HG03520 (cell line): Measurements from ENCODE around the gene CCDC102B.
"Not testable (repeated sequence)": the region's sequence is repeated elsewhere in the genome, so short reads cannot be mapped to it uniquely, and the experiment has no call there.

Experiments
- ATAC-seq: cut with Tn5 transposase; IDR thresholded peaks from one replicate; pipeline ENCODE4 v1.9.1; 2021; ENCODE audit warnings: mild to moderate bottlenecking, moderate library complexity; ENCODE audit not compliant: unreplicated experiment

Gene CCDC102B

DNA sequence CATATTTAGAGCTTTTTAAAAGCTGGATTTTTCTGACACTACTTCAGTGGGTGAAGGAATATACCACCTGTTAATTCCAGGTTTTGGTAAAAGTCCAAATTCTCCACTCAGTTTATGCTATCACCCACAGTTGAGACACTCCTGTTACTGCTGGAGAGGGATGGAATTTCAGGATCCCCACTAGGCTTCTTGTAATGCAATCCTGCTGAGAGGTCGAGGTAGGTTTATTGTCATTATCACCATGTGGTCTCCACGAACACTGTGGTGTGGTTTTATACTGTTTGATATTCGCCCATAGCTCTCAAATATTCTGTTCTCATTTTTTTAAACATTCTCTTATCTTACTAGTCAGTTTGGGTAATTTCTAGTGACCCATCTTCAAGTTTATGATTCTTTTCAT, 167.9 kb downstream of the CCDC102B start:
- ATAC-seq = no peak

DNA sequence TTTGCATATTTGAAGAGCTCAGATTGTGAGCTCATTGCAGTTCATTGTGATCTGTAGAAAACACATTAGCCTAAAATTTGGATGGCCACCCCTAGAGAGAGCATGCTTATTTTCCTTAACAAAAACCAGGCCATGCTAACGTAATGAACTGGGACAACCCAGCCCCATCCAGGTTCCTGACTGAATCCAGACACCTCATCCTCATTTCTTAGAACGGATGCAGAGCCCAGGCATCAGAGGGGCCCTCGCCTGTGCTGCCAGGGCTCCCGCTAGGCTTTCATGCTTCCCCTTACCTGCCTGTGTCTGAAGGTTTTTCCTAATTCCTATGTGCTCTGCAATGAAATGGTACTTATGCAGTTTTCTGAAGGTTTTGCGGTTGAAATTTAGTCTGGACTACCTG, 171.1 kb downstream of the CCDC102B start:
- ATAC-seq = no peak

DNA sequence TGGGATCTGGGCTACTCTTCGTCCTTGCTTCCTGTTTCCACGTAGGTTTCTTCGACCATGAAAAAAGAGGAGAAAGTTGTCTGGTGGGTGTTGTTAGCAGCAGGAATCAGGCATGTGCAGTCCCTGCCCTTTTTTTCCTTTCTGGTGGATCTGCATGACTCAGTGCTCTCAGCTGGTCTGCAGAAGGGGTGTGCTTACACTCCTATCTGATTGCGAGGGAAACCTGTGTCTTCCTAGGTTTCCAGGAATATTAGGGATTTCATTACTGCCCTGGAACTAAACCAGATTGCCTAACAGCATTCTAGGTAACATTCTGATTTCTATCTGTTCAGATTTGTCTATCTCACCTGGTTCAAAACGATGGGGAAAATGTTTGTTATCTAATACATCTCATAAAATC, 174.3 kb downstream of the CCDC102B start:
- ATAC-seq = no peak

DNA sequence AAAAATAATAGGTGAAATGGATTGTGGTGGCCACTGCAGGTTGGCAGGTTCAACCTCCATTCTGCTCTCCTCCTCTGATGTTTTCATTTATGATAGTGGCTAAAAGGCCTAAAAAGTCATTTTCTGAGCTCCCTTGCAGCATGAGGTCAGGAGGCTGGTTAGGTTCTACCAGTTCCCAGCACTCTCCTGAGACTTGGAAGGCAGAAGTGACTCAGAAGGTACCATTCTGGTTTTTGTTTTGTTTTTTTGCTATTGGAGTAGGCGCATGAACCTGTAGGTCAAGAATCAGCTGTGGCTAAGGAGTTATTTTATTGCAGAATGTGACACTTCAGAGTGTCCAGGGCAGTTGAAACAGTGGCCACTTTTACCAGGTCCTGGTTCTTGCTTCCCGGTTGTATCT, 181.9 kb downstream of the CCDC102B start:
- no peak for ATAC-seq

DNA sequence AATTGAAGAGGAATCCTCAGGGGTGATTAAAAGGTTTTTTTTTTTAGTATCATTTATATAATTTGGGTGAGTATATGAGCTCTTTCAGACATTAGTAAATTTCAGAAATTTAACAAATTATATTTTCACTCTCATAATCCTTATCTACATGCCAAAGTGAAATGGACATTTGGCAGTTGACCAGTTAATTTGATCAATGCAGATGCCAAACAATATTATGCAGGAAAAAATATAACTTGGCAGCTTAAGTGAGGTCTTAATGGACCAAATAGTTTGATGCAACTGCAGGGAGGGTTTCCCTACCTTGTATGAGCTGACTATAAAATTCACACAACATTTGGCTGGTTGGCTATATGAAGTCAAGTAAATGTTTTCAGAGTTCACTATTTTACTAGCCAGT, 185.2 kb downstream of the CCDC102B start:
- no peak for ATAC-seq

DNA sequence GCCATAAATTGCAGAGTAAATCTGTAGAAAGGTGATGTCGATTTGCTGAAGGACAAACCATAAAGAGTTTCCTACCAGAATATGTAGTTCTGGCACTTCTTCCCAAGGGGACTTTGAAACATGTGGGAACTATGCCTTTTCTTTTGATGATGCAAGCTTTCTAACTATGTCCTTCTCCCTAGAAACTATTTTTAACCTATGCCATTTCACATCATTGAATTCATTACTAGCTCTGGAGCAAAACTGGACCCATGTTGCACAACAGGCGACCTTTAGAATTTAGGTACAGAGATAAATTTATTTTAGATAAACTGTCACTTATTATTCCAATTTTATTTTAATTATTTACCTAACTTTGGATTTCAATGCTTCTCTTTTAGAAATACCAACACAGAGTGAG, 186.5 kb downstream of the CCDC102B start:
- no peak for ATAC-seq

DNA sequence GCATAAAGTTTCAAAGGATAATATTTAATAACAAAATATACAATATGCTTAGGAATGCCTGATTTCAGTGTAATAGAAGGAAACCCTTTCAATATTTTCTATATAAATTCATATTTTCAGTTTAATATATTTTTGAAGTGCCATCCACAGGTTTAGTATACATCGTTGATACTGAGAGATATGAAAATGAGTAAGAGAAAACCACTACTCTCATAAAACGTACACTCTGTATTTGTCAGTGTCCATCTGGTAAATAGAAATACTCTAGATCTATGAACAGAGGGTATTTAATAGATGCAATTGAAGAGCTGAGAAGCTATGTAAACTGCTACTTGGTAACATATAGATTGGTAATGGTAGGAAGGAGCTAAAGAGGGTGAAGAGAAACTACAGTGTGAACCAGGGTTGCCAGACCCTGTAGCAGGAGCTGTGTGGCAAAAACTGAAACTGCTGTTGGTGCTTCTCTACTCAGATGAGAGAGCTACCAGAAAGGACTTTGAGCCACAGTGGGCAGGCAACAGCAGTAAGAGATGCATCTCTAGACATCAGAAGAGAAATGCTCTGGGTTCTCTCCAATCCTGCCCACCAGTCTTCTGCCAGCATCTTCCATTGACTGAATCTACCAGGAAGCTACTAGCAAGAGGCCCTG, 187.4 kb downstream of the CCDC102B start:
- no peak for ATAC-seq

DNA sequence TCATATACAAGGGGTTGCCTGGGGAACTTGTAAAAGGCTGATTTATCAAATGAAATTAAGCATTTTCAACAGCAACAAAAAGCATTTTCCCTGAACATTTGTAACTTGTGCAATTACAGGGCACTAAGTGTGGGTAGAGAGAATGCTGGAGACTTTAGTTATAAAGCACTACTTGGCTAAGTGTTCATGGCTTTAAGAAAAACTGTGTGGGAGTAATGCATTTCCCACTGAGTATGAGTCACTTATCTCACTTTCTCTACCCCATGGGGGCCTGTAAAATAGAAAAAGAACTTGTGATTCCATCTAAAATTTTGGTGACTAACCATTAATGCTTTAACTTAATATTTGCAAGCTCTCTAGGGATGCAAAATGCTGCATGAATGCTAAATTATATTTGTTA, 193.4 kb downstream of the CCDC102B start:
- ATAC-seq = peak; percentile 62

DNA sequence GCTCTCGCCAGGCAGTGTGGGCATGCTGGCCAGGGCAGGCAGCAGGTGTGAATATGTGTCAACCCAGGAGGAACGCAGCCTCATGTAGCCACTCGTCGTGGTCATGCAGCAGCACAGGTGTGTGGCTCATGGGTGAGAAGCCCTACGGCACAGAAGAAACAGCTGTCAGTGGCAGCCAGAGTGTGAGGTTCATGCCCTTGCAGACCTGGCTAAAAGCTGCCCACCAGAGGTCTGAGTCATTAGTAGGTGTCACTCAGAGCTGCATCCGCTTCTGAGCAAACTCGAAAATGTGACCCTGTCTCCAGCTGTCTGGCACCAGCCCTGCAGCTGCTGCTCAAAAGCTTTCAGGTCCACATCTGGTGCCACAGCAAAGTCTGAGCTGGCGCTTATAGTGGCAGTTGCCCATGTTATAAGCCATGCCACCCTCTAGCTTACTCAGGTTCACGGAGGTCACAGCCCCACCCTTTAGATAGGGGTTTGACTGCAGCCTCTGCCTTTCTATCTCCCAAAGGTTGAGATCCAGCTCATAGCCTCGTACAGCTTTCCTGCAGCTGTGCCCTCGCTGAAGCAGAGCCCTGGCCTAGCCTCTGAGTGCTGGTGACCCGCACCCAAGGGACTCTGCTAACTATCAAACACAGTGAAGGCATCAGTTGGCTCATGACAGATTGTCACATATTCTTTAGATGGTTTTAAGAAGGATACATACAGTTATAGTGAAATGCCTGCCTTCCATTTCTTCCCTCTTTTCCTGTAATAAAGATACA, 195.0 kb downstream of the CCDC102B start:
- peak; percentile 72 for ATAC-seq

DNA sequence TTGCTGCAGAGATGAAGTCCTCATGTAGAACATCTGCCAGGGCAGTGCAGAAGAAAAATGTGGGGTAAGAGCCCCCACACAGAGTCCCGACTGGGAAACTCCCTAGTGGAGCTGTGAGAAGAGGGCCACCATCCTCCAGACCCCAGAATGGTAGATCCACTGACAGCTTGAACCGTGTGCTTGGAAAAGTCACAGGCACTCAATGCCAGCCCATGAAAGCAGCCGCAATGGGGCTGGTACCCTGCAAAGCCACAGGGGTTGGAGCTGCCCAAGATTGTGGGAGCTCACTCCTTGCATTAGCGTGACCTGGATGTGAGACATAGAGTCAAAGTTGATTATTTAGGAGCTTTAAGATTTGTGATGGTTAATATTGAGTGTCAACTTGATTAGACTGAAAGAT, 197.8 kb downstream of the CCDC102B start:
- no peak for ATAC-seq

DNA sequence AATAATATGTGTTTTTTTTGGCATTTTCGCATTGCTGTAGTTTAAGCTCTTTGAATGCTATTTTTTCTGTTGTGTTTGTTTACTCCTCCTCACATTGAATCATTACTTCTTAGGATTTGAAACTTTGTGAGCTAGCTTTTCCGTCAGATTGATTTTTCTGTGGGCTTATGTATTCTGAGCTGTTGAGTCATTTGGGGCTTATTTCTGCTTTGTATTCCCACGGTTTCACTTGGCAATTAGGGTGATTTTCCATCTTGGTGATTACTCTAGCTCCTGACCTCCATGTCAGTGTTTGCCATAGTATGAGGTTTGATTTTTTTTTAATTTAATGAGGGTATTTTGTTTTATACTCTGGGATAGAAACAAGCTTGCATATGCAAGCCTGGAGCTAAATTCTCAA, 200.0 kb downstream of the CCDC102B start:
- ATAC-seq = no peak

DNA sequence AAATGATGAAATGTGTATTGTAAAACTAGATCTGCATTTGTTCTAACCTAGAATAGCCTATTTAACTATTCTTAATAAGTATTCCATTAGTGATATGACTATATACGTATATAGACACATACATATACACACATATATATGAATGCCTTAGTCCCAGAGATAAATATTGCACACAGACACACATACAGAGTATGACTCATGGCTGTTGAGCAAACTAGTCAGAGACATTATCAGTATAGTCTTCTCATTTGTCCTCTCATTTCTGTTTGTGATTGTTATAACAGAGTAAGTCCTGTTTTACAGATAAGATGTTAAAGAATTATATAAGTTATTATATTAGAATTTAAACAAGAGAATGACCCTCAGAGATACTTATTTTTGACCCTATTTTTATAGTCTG, 202.5 kb downstream of the CCDC102B start:
- no peak for ATAC-seq

DNA sequence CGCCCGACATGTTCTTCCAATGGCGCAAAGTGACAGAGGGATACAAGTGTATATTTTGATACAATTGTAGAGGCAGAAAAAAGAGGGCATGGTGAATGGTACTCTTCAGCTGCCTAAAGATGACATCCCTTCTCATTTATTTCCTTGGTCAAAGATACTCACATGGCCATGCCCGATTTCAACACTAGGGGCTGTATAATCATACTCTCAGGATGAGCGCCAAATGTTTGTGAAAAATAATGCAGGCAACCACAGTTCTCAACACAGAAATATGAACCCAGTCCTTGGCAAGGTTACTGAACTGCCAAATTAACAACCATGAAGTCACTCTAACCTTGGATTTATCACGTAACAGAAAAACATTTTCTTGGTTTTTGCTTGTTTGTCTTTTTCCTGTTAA, 204.4 kb downstream of the CCDC102B start:
- peak; percentile 60 for ATAC-seq

DNA sequence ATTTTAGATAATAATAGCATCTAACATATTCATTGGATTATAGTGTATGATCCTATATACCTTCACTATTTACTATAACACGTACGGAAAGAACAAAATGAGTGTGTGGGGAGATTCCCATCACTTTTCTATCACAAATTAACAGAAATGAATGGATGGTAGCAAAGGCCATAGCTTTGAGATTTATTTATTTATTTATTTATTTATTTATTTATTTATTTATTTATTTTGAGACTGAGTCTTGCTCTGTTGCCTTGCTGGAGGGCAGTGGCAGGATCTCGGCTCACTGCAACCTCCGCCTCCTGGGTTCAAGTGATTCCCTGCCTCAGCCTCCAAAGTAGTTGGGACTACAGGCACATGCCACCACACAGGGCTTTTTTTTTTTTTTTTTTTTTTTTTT, 208.3 kb downstream of the CCDC102B start:
- not testable (repeated sequence) for ATAC-seq

DNA sequence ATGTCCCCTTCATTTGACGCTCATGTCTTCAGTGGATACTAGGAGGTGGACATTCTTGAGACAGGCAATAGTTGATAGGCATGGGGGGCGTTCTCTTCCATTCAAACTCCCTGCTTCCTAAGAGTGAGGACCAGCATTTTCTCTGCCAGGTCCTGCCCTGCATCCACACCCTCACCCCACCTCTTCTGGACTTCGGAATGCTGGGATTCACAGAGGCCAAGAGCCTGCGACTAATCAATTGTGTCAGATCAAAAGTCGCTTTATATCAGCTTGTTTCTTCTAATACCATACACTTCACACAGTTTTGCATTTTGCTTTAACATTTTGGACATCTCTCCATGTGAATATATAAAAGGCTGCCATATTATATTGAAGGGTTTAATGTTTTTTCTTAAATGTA, 210.7 kb downstream of the CCDC102B start:
- ATAC-seq = no peak

DNA sequence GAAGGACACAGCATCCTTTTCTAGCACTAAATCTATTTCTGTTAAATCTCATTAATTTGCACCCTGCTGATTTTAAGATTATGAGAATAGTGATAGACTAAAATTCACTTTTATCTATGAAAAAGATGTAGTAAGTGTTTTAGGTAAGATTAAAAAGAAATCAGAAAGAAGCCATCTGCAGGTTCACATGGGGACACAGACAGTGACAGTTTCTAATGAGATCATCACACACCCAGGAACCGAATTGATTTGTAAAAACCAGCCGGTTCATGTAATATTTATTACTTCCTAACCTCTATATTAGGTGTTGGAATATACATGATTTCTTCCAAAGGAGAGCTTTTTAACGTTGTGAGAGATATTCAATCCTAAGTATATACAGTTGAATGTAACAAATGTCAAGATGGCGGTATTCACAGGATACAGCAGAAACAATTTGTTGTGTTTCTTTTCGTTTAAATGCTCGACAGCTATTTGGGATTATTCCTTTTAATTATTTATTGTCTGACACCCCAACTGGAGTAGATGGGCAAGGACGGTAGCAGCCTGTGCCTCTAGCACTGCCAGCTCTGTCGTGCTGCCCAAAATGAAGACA, 223.4 kb downstream of the CCDC102B start:
- no peak for ATAC-seq

DNA sequence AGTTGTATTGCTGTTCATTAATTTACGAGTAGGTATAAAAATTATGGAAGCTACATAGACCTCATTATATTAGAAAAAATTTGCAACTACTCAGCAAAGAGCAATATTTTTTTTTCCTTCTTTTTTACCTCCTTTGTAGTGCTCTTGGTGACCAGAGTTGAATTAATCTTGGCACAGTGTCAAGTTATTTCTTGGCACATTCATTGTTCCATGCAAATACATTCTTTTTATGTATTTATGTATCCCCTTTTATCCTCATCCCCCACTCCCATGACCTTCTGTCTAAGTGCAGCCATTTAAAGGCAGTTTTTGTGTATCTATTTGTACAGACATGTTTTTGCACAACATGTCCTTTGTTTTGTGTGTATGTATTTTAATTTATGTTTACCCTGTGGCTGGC, 224.5 kb downstream of the CCDC102B start:
- ATAC-seq = no peak

DNA sequence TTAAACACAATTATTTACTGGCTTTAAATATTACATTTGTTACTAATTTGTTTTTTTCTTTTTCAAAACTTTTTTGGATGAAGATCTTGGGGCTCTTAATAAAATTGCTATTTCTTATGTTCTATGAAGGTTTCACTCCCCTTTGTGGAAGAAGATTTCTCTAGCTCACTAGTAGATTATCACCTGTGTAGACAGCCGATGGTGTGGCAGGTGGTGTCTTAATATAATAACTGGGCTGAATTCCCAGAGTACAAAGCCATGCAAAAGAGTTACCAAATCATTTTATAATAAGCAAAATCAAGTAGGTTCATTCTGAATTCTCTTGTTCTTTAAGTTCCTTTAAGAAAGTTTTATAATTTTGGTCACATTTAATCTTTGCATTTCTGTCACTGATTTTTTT, 233.7 kb downstream of the CCDC102B start:
- no peak for ATAC-seq

DNA sequence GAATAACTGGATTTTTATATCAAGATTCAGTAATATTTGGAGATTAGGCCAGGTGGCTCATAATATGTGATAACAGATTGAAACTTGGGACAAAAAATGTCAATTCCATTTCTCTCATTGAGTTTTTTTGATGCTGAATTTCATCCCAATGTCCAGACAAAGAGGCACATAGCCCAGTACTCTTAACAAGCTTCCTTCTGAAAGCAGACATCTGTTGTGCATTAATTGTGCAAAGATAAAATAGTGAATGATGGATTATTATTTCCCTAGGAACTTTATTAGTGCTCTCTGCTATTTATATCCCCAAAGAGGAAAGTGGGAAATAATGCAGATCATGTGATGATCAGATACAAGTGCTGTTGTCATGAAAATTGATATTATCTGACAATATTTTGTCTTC, 234.1 kb downstream of the CCDC102B start:
- no peak for ATAC-seq

DNA sequence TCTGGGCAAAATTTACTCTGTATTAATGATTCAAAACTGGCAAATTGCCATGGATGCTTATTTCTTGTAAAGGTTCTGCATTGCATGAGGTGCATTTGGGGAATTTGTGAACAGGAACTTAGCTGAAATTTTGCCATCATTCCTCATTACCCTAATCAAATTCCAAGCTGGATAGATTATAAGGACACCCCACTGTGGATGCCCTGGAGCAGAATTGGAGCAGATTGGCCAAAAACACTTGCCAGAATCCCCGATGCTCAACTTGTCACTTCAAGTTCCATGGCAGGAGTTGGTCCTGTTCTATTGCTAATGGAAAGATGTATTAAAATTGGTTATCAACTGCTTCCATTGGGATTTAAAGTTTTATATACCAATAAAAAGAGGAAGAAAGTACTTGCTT, 237.9 kb downstream of the CCDC102B start:
- no peak for ATAC-seq

DNA sequence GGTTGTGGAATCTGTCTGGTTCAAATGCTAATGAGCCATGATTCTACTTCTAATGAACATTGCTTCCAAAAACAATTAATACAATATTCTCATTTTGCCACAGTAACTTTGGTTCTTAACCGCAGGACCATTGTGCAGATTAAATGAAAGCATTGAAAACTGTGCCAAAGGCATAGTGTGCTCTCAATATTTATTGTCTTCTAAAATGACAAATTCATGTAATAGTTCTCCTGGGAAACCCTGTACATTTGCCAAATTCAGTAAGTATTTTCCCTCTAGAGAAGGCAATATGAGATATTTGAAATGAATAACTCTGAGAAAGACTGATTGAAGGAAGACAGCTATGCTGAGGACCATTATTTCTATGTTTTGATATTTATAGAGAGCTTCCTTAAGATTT, 246.3 kb downstream of the CCDC102B start:
- ATAC-seq = no peak

DNA sequence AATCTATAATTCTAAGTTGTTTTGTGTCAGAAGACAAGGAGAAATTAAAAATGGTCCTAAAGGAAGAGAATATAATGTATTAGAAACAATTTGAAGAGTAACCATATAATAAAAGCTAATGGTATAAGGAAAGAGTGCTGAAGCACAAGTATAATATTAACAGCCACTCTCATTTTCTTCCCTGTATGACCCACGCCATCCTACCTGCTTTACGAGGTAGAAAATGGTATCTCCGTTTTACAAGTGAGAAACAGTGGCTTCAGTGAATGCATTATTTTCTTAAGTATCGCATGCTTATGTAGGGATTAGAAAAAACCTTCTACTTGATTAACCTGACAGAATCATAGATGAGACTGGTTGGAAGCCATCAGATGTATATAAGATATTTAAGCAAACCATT, 266.2 kb downstream of the CCDC102B start:
- ATAC-seq = no peak
